Measurements from ENCODE around the gene MGMT.

DNA sequence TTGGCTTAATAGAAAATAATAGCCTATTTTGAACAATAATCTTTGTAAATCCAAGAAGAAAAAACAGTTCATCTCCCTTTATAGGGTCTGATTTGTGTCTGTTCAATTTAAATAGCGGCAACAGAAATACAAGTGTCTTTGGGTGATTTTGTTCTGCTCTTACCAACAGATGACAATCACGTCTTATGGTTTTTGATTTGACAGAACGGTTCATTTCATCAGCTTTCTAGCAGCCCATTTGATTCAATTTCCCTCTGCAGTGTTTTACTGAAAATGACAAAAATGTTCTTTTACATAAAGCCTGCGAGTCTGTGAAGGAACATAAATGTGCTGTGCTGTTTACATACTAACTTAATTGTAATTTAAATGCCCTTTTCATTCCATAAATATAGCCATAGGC, 180.5 kb downstream of the MGMT start:
- TF ChIP-seq CTCF (IDR thresholded peaks at IDR 0.05): no peak
- no peak for TF ChIP-seq POLR2AphosphoS5 (IDR thresholded peaks at IDR 0.05)
- no peak for TF ChIP-seq POLR2A (IDR thresholded peaks at IDR 0.05)
